HG03196 (cell line): Measurements from ENCODE around the gene MYL6B.
"Not testable (repeated sequence)": the region's sequence is repeated elsewhere in the genome, so short reads cannot be mapped to it uniquely, and the experiment has no call there.

Source experiments
- ATAC-seq: cut with Tn5 transposase; IDR thresholded peaks from one replicate; pipeline ENCODE4 v1.9.1; 2021; ENCODE audit not compliant: unreplicated experiment

The MYL6B gene

GRCh38 chr12:56163533-56164344, 11.4 kb downstream of the MYL6B start:
- ATAC-seq, result no peak

- no peak for ATAC-seq
Measured at GRCh38 chr12:56164345-56164729, 11.9 kb downstream of the MYL6B start.

GRCh38 chr12:56165369-56165768, 13.0 kb downstream of the MYL6B start:
- ATAC-seq, result no peak

GRCh38 chr12:56169229-56169759, 16.9 kb downstream of the MYL6B start:
- no peak for ATAC-seq

GRCh38 chr12:56172839-56173238, 20.5 kb downstream of the MYL6B start:
- ATAC-seq, result no peak

- no peak for ATAC-seq
Measured at GRCh38 chr12:56178347-56178746, 26.0 kb downstream of the MYL6B start.

- ATAC-seq, result no peak
Measured at GRCh38 chr12:56186957-56187356, 34.6 kb downstream of the MYL6B start.

- no peak for ATAC-seq
Measured at GRCh38 chr12:56188131-56188777, 35.9 kb downstream of the MYL6B start.

GRCh38 chr12:56188778-56189098, 36.4 kb downstream of the MYL6B start:
- ATAC-seq, result peak; percentile 4

GRCh38 chr12:56189099-56189917, 36.9 kb downstream of the MYL6B start, which contains the start of gene SMARCC2:
TSS of gene SMARCC2 (minus strand) at chr12:56189483. CDS start at chr12:56189461, 22 bp downstream.
- ATAC-seq, result peak; percentile 74

- ATAC-seq, result peak; percentile 31
Measured at GRCh38 chr12:56189918-56190694, 37.7 kb downstream of the MYL6B start.

- ATAC-seq, result no peak
Measured at GRCh38 chr12:56190695-56191155, 38.3 kb downstream of the MYL6B start.

- ATAC-seq, result no peak
Measured at GRCh38 chr12:56192582-56192981, 40.2 kb downstream of the MYL6B start.

GRCh38 chr12:56193025-56193578, 40.7 kb downstream of the MYL6B start:
- ATAC-seq, result no peak

GRCh38 chr12:56196818-56197550, 44.6 kb downstream of the MYL6B start:
- not testable (repeated sequence) for ATAC-seq

GRCh38 chr12:56197921-56198635, 45.7 kb downstream of the MYL6B start:
- ATAC-seq, result no peak

GRCh38 chr12:56198836-56199235, 46.4 kb downstream of the MYL6B start:
- ATAC-seq, result no peak

GRCh38 chr12:56202366-56202765, 50.0 kb downstream of the MYL6B start:
- ATAC-seq, result no peak

- ATAC-seq, result no peak
Measured at GRCh38 chr12:56202838-56203237, 50.5 kb downstream of the MYL6B start.
